ENCODE results near the gene SLC16A3. TPM values are rescaled to one million over a fixed set of nuclear protein-coding genes. Genes with fewer than 3 reads are reported as not detected.

SLC16A3 gene
- total RNA-seq, 2 donors from 2014 or later: 47.2 to 56.2 TPM

GRCh38 chr17:82238472-82239201, 9.8 kb downstream of the SLC16A3 start:
- DNase-seq (peak; percentile 41 to 72 (median 63)), ATAC-seq (peak; percentile 60)
- H3K9me3 ChIP-seq (ENCODE audit: control insufficient read depth, low read length, poor library complexity, severe bottlenecking): no peaks in the 10 kb centered on the region
- H3K36me3 Mint-ChIP-seq (ENCODE audit: low read depth): peaks cover 6% of the 10 kb centered on the region
- no peaks in the 10 kb centered on the region for H3K27me3 Mint-ChIP-seq
- peak overlapping the region; percentile 86 for H3K4me3 Mint-ChIP-seq
- peaks cover 35% of the 10 kb centered on the region for H3K4me1 Mint-ChIP-seq
- peak overlapping the region; percentile 84 for H3K27ac Mint-ChIP-seq

DNA sequence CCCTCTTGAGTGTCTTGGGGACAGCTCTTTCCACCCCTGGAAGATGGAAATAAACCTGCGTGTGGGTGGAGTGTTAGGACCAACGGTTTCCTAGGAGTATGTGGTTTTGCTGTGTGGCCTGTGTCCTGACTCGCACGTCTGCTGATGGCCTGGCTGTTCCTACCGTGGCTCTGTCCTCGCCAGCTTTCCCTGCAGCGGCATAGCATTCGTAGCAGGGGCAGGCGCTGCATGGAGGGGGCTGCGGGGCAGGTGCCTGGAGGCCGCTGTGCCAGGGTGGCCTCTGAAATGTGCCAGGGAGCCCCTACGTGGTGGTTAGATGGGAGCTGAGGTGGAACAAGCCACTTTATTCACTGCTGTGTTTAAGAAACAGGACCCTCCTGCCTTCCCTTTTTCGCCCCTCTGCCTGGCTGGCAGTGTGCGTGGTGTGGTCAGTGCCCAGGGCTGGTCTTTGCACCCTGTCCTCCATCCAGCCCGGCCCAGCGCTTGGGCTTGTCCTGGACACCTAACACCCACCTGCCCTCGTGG, 10.6 kb downstream of the SLC16A3 start:
- Mint-ChIP-seq H3K4me1 (peaks cover 41% of the 10 kb centered on the region), H3K4me3 (peak overlapping the region; percentile 86), H3K36me3 (ENCODE audit: low read depth) (peaks cover 9% of the 10 kb centered on the region), H3K27ac (peak overlapping the region; percentile 84), H3K27me3 (no peaks in the 10 kb centered on the region)
- H3K9me3 ChIP-seq (ENCODE audit: control insufficient read depth, low read length, poor library complexity, severe bottlenecking): no peaks in the 10 kb centered on the region
- DNase-seq: no peak
- ATAC-seq: no peak

- H3K4me1 Mint-ChIP-seq: peaks cover 46% of the 10 kb centered on the region
- DNase-seq: no peak
- peak overlapping the region; percentile 86 for H3K4me3 Mint-ChIP-seq
These were observed 11.2 kb downstream of the SLC16A3 start for GRCh38 chr17:82239926-82240505.

DNA sequence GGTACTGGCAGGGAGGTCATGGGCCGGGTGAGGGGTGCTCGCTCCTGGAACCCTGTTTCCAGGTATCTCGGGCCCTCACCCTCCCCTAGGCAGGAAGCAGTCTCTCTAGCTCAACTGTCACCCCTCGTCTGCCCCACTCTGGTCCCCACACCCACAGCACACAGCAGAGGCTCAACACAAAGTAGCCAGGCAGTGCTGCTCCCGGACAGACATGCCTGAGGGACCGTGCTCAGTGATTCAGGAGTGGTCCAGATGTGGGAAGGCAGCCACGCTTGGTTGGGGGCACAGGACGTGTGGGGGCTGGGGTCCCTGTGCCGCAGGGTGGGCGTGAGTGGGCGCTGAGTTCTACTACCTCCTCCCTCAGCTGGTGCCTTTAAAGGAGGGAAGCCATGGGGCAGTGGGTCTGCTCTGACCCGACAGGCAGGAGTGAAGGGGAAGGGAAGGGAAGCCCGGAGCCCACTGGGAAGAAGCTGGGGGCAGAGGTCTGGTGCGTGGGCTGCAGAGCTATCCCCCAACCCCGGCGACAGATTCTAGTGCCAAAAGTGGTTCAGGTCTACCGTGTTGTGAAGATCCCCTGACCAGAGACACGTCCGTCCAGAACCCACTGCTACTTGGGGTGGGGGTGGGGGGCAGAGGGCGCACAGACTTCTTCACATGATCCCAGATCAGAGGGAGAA, 11.8 kb downstream of the SLC16A3 start:
- Mint-ChIP-seq H3K4me3 (peak overlapping the region; percentile 86), H3K4me1 (peaks cover 46% of the 10 kb centered on the region), H3K27me3 (no peaks in the 10 kb centered on the region), H3K27ac (peak overlapping the region; percentile 84), H3K36me3 (ENCODE audit: low read depth) (peaks cover 12% of the 10 kb centered on the region)
- DNase-seq (no peak), ATAC-seq (no peak)
- H3K9me3 ChIP-seq (ENCODE audit: control insufficient read depth, low read length, poor library complexity, severe bottlenecking): no peaks in the 10 kb centered on the region

More at GRCh38 chr17:82239926-82240505, 11.2 kb downstream of the SLC16A3 start:
- no peak for ATAC-seq
- H3K9me3 ChIP-seq (ENCODE audit: control insufficient read depth, low read length, poor library complexity, severe bottlenecking): no peaks in the 10 kb centered on the region
- Mint-ChIP-seq H3K27ac (peak overlapping the region; percentile 84), H3K36me3 (ENCODE audit: low read depth) (peaks cover 12% of the 10 kb centered on the region), H3K27me3 (no peaks in the 10 kb centered on the region)

DNA sequence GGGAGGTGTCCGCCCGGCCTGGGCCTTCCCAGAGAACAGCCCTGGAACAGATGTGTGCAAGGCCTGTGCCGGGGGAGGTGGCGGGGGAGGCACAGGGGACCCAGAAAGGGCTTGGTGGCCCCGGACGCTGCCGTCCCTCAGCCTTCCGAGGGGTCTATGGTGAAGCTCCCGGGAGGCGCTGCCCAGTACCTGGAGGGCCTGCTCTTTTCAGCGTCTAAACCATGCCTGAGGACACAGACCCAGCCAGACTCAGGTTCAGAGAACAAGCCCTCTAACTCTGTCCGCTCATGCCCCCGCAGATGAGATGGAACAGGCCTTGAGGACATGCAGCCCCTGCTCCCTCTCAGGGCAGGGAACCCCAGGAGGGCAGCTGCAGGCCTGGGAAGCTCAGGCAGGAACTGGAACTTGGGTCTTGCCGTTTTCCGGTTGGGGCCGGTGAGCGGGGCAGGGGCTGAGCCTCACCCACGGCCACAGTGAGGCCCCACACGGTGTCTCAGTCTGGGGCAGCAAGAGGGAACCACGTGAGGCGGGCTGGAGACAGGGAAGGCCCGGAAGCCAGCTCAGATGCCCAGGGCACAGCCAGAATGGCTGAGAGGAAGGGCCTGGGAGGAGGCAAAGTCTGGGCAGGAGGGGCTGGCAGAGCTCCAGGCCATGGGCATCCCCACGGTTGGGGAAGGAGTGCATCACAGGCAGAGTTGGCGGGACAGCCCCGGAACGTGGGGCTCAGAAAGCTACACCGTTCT, 12.5 kb downstream of the SLC16A3 start:
- Mint-ChIP-seq H3K4me3 (peak overlapping the region; percentile 59), H3K27me3 (no peaks in the 10 kb centered on the region), H3K4me1 (peaks cover 41% of the 10 kb centered on the region), H3K27ac (peak overlapping the region; percentile 84), H3K36me3 (ENCODE audit: low read depth) (peaks cover 12% of the 10 kb centered on the region)
- peak; percentile 55 for ATAC-seq
- no peaks in the 10 kb centered on the region for H3K9me3 ChIP-seq (ENCODE audit: control insufficient read depth, low read length, poor library complexity, severe bottlenecking)
- DNase-seq: no peak

DNA sequence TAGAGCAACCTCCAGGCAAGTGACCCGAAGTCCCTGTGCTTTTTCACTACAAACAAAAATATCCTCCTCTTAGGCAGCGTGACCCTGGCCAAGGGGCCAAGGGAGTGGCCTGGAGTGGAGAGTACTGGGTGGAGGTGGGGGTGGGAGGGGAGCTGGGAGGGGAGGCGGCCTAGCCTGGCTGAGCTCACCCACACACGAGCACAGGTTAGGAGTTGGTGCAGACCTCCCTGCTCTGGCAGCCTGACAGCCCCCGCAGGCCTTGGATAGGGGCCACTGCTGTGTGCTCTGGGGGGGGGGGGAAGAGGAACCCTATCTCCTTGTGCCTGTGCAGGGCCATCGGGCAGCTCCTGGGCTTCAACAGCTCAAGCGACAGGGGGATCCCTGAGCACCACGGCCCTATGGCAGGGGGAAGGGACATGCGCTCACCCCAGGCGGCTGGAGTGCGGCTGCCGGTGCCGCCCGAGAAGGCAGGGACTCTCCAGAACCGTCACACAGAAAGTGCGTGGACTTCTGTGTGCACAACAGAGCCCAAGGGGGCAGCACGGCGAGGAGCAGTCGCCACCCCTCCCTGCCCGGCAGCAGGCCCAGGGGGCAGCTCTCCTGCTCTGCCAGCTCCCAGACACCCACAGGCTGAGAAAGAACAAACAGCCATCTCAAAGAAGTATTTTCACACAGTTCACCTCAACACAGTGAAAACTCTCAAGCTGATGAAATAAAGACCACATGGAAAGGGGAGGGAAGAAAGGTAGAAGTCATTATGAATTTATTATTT, 13.3 kb downstream of the SLC16A3 start:
- Mint-ChIP-seq H3K4me3 (peak overlapping the region; percentile 59), H3K36me3 (ENCODE audit: low read depth) (peaks cover 12% of the 10 kb centered on the region), H3K27me3 (no peaks in the 10 kb centered on the region), H3K27ac (peak overlapping the region; percentile 84), H3K4me1 (peaks cover 42% of the 10 kb centered on the region)
- DNase-seq (no peak), ATAC-seq (no peak)
- H3K9me3 ChIP-seq (ENCODE audit: control insufficient read depth, low read length, poor library complexity, severe bottlenecking): no peaks in the 10 kb centered on the region

GRCh38 chr17:82242698-82242976, 13.8 kb downstream of the SLC16A3 start:
- DNase-seq: no peak
- Mint-ChIP-seq H3K4me3 (peak overlapping the region; percentile 59), H3K4me1 (peaks cover 40% of the 10 kb centered on the region), H3K27me3 (no peaks in the 10 kb centered on the region), H3K36me3 (ENCODE audit: low read depth) (peaks cover 10% of the 10 kb centered on the region), H3K27ac (peak overlapping the region; percentile 84)
- no peak for ATAC-seq
- H3K9me3 ChIP-seq (ENCODE audit: control insufficient read depth, low read length, poor library complexity, severe bottlenecking): no peaks in the 10 kb centered on the region

- no peak overlapping the region for H3K27ac Mint-ChIP-seq
- DNase-seq: no peak
- ATAC-seq: no peak
- H3K4me1 Mint-ChIP-seq: peaks cover 44% of the 10 kb centered on the region
- no peaks in the 10 kb centered on the region for H3K27me3 Mint-ChIP-seq
- no peaks in the 10 kb centered on the region for H3K9me3 ChIP-seq (ENCODE audit: control insufficient read depth, low read length, poor library complexity, severe bottlenecking)
- H3K36me3 Mint-ChIP-seq (ENCODE audit: low read depth): peaks cover 12% of the 10 kb centered on the region
- no peak overlapping the region for H3K4me3 Mint-ChIP-seq
These were observed 14.3 kb downstream of the SLC16A3 start for GRCh38 chr17:82242977-82243647.

- ATAC-seq (no peak), DNase-seq (no peak)
- Mint-ChIP-seq H3K27me3 (no peaks in the 10 kb centered on the region), H3K27ac (no peak overlapping the region), H3K36me3 (ENCODE audit: low read depth) (peaks cover 14% of the 10 kb centered on the region), H3K4me1 (peaks cover 38% of the 10 kb centered on the region), H3K4me3 (no peak overlapping the region)
- no peaks in the 10 kb centered on the region for H3K9me3 ChIP-seq (ENCODE audit: control insufficient read depth, low read length, poor library complexity, severe bottlenecking)
These were observed 15.0 kb downstream of the SLC16A3 start for GRCh38 chr17:82243648-82244412.

DNA sequence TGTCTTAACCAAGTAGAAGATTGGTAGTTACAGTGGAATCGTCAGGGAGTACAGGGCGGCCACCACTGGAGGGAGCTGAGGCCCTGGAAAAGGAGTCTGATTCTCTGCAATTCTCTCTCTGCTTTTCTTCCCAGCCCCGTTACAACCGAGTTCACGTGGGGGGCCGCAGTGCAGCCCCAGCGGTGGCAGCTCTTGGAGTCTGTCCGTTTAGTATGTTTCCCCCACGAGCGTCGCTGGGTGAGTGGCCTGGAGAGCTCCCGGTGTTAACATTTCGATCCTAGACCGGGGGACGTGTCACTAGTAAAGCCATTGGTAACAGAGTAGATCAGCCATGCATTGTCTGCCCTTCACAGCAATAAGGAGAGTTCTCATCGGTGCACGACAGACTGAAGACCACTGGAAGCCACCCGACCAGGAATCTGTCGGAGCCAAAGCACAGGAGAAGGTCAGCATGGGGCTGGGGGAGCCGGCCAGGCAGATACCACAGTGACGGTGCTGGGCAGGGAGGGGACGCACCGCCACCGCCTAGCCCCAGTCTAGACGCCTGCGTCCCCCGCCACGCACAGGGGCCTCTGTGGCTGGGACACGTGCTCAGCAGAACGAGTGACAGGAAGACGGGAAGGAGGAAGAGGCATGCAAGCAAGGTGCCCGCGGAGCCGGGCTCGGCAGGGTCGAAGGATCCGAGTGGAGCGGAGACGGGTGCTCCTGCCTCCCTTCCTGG, 15.7 kb downstream of the SLC16A3 start:
- no peaks in the 10 kb centered on the region for H3K27me3 Mint-ChIP-seq
- H3K4me3 Mint-ChIP-seq: no peak overlapping the region
- peaks cover 14% of the 10 kb centered on the region for H3K36me3 Mint-ChIP-seq (ENCODE audit: low read depth)
- peak overlapping the region; percentile 92 for H3K27ac Mint-ChIP-seq
- no peak for DNase-seq
- ATAC-seq: no peak
- H3K9me3 ChIP-seq (ENCODE audit: control insufficient read depth, low read length, poor library complexity, severe bottlenecking): no peaks in the 10 kb centered on the region
- peaks cover 34% of the 10 kb centered on the region for H3K4me1 Mint-ChIP-seq

All from T-helper 17 cell (primary cell).